ENCODE results near the gene HSPBP1.

Gene HSPBP1

DNA sequence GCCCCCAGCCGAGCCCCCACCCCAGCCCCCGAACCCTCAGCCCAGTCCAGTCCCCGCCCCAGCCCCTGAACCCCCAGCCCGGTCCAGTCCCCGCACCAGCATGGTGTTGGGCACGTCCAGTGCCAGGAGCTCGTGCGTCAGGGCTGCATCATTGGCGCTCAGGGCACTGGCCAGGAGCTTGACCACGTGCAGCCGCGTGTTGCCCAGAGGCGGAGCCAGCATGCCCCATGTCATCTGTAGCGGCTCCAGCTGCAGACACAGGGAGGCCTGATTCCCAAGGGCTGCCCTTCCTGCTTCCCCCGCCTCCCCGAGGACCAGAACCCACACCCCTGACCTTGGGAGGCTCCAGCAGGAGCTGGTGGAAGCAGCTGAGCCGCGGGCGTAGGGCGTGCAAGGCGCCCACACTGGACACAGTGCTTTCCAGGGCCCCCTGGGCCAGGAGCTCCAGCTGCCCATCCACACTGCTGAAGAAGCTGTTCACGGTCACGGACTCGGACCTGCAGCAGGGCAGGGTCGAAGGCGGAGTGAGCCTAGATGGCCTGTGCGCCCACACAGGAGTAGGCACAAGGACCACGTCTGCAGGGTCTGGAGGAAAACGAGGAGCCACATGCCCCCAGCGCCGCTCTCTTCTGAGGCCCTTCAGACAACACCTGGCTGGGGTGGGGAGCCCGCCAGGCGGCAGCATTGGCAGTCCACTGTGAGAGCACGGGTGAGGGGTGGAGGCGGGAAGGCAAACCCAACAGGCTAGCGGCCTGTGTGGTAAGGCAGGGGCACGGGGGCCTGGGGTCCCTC, 38.6 kb downstream of the HSPBP1 start:
- no peak for ATAC-seq
- TF ChIP-seq, protein P1, sequence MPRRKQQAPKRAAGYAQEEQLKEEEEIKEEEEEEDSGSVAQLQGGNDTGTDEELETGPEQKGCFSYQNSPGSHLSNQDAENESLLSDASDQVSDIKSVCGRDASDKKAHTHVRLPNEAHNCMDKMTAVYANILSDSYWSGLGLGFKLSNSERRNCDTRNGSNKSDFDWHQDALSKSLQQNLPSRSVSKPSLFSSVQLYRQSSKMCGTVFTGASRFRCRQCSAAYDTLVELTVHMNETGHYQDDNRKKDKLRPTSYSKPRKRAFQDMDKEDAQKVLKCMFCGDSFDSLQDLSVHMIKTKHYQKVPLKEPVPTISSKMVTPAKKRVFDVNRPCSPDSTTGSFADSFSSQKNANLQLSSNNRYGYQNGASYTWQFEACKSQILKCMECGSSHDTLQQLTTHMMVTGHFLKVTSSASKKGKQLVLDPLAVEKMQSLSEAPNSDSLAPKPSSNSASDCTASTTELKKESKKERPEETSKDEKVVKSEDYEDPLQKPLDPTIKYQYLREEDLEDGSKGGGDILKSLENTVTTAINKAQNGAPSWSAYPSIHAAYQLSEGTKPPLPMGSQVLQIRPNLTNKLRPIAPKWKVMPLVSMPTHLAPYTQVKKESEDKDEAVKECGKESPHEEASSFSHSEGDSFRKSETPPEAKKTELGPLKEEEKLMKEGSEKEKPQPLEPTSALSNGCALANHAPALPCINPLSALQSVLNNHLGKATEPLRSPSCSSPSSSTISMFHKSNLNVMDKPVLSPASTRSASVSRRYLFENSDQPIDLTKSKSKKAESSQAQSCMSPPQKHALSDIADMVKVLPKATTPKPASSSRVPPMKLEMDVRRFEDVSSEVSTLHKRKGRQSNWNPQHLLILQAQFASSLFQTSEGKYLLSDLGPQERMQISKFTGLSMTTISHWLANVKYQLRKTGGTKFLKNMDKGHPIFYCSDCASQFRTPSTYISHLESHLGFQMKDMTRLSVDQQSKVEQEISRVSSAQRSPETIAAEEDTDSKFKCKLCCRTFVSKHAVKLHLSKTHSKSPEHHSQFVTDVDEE (CRISPR knock-in tag; IDR thresholded peaks at IDR 0.05): no peak
- TF ChIP-seq, protein P2, sequence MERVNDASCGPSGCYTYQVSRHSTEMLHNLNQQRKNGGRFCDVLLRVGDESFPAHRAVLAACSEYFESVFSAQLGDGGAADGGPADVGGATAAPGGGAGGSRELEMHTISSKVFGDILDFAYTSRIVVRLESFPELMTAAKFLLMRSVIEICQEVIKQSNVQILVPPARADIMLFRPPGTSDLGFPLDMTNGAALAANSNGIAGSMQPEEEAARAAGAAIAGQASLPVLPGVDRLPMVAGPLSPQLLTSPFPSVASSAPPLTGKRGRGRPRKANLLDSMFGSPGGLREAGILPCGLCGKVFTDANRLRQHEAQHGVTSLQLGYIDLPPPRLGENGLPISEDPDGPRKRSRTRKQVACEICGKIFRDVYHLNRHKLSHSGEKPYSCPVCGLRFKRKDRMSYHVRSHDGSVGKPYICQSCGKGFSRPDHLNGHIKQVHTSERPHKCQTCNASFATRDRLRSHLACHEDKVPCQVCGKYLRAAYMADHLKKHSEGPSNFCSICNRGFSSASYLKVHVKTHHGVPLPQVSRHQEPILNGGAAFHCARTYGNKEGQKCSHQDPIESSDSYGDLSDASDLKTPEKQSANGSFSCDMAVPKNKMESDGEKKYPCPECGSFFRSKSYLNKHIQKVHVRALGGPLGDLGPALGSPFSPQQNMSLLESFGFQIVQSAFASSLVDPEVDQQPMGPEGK (CRISPR knock-in tag; IDR thresholded peaks at IDR 0.05; ENCODE audit: borderline replicate concordance): no peak
- no peak for TF ChIP-seq ISL1 (CRISPR knock-in tag; IDR thresholded peaks at IDR 0.05)
- TF ChIP-seq ESRRG (CRISPR knock-in tag; IDR thresholded peaks at IDR 0.05): no peak
- TF ChIP-seq TOX (CRISPR knock-in tag; IDR thresholded peaks at IDR 0.05; ENCODE audit: borderline replicate concordance): no peak
- no peak for TF ChIP-seq ZNF8 (CRISPR knock-in tag; IDR thresholded peaks at IDR 0.05)
- TF ChIP-seq PPARA (CRISPR knock-in tag; IDR thresholded peaks at IDR 0.05; ENCODE audit: borderline replicate concordance): no peak
- no peak for TF ChIP-seq GLIS3 (CRISPR knock-in tag; IDR thresholded peaks at IDR 0.05)
- TF ChIP-seq BACH2 (CRISPR knock-in tag; IDR thresholded peaks at IDR 0.05; ENCODE audit: borderline replicate concordance): no peak
- no peak for TF ChIP-seq ZFP30 (CRISPR knock-in tag; IDR thresholded peaks at IDR 0.05)
- no peak for TF ChIP-seq TCF4 (CRISPR knock-in tag; IDR thresholded peaks at IDR 0.05; ENCODE audit: borderline replicate concordance)

DNA sequence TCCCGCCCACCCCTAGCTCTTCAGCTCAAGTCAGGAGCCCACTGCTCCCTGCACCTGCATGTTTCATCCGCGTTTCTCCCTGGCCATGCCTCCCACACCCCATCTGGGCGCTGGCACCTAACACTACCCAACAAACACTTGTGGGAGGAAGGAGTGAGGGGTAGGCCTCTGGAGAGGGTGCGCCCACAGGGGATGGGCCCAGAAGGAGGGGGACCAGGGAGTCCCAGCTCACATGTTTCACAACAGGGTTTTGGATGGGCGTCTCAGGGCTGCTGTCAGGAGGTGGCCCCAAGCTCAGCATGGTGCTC, 39.2 kb downstream of the HSPBP1 start:
- no peak for ATAC-seq
- TF ChIP-seq ESRRG (CRISPR knock-in tag; IDR thresholded peaks at IDR 0.05): no peak
- TF ChIP-seq, protein P2 (CRISPR knock-in tag; IDR thresholded peaks at IDR 0.05; ENCODE audit: borderline replicate concordance): no peak
- TF ChIP-seq CSDC2 (CRISPR knock-in tag; IDR thresholded peaks at IDR 0.05): no peak
- TF ChIP-seq TCF4 (CRISPR knock-in tag; IDR thresholded peaks at IDR 0.05; ENCODE audit: borderline replicate concordance): no peak
- TF ChIP-seq, protein P3, sequence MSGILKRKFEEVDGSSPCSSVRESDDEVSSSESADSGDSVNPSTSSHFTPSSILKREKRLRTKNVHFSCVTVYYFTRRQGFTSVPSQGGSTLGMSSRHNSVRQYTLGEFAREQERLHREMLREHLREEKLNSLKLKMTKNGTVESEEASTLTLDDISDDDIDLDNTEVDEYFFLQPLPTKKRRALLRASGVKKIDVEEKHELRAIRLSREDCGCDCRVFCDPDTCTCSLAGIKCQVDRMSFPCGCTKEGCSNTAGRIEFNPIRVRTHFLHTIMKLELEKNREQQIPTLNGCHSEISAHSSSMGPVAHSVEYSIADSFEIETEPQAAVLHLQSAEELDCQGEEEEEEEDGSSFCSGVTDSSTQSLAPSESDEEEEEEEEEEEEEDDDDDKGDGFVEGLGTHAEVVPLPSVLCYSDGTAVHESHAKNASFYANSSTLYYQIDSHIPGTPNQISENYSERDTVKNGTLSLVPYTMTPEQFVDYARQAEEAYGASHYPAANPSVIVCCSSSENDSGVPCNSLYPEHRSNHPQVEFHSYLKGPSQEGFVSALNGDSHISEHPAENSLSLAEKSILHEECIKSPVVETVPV (CRISPR knock-in tag; IDR thresholded peaks at IDR 0.05): no peak
- TF ChIP-seq ZC3H10 (CRISPR knock-in tag; IDR thresholded peaks at IDR 0.05): no peak
- TF ChIP-seq ZNF70 (CRISPR knock-in tag; IDR thresholded peaks at IDR 0.05): no peak
- no peak for TF ChIP-seq GLIS3 (CRISPR knock-in tag; IDR thresholded peaks at IDR 0.05)
- no peak for TF ChIP-seq RARB (CRISPR knock-in tag; IDR thresholded peaks at IDR 0.05)
- no peak for TF ChIP-seq TOX (CRISPR knock-in tag; IDR thresholded peaks at IDR 0.05; ENCODE audit: borderline replicate concordance)
- no peak for TF ChIP-seq SNAI2 (CRISPR knock-in tag; IDR thresholded peaks at IDR 0.05)
- no peak for TF ChIP-seq ZFP30 (CRISPR knock-in tag; IDR thresholded peaks at IDR 0.05)
- TF ChIP-seq ISL1 (CRISPR knock-in tag; IDR thresholded peaks at IDR 0.05): no peak
- no peak for TF ChIP-seq ZNF565 (CRISPR knock-in tag; conservative IDR thresholded peaks at IDR 0.05; ENCODE audit: low read depth)
- TF ChIP-seq BACH2 (CRISPR knock-in tag; IDR thresholded peaks at IDR 0.05; ENCODE audit: borderline replicate concordance): no peak

DNA sequence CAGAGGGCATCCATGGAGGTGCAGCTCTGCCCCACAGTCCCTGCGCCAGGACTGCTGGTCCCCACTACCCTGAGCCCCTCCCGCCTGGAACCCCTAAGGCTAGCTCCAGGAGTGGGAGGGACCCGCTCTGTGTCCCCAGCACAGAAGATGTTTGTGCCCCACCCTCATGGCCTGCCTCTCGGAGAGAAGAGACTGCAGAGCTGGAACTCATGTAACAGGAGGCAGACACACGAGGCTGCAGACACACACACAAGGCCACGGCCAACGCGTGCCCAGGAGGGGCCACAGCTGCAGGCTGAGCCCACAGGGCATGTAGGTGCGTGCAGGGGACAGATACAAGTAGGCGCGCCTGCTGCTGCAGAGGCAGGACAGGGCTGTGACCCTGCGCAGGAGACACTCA, 40.9 kb downstream of the HSPBP1 start:
- ATAC-seq: no peak
- TF ChIP-seq ZFP30 (CRISPR knock-in tag; IDR thresholded peaks at IDR 0.05) (no peak), CSDC2 (CRISPR knock-in tag; IDR thresholded peaks at IDR 0.05) (no peak), ZNF565 (CRISPR knock-in tag; conservative IDR thresholded peaks at IDR 0.05; ENCODE audit: low read depth) (no peak), OSR1 (CRISPR knock-in tag; IDR thresholded peaks at IDR 0.05) (no peak), PPARA (CRISPR knock-in tag; IDR thresholded peaks at IDR 0.05; ENCODE audit: borderline replicate concordance) (no peak), ZC3H10 (CRISPR knock-in tag; IDR thresholded peaks at IDR 0.05) (no peak), BACH2 (CRISPR knock-in tag; IDR thresholded peaks at IDR 0.05; ENCODE audit: borderline replicate concordance) (no peak), RARB (CRISPR knock-in tag; IDR thresholded peaks at IDR 0.05) (no peak), TCF4 (CRISPR knock-in tag; IDR thresholded peaks at IDR 0.05; ENCODE audit: borderline replicate concordance) (no peak), ARNTL (CRISPR knock-in tag; IDR thresholded peaks at IDR 0.05; ENCODE audit: borderline replicate concordance, low read depth) (no peak)
- TF ChIP-seq, protein P1 (CRISPR knock-in tag; IDR thresholded peaks at IDR 0.05): no peak
- TF ChIP-seq, protein P2 (CRISPR knock-in tag; IDR thresholded peaks at IDR 0.05; ENCODE audit: borderline replicate concordance): no peak
- TF ChIP-seq, protein P3 (CRISPR knock-in tag; IDR thresholded peaks at IDR 0.05): no peak

Data from SK-N-SH treated with all-trans-retinoic acid at 6 μM for 48 hours (cell line).